RPMI7951 (cell line): ENCODE results near the gene RBP4. TPM values are rescaled to one million over a fixed set of nuclear protein-coding genes. Genes with fewer than 3 reads are reported as not detected.
"Not testable (repeated sequence)": the region's sequence is repeated elsewhere in the genome, so short reads cannot be mapped to it uniquely, and the experiment has no call there.

ENCODE experiments used
- DNase-seq: peaks from one replicate; pipeline ENCODE4 v3.0.0-alpha.2; 2012; ENCODE audit warnings: low read depth
- total RNA-seq: library from RNA; depleted of rRNA; stranded (reverse); fragments of >200 nt; shearing (Covaris generic); gene quantifications from 2 replicates; pipeline ENCODE4 v1.2.3, GENCODE V29; 2014; rRNA removed

RBP4 gene
- total RNA-seq, 1 experiment from 2014 or later = not detected

GRCh38 chr10:93566435-93567276 lies 34.4 kb downstream of the RBP4 start, which contains the start of gene FFAR4:
FFAR4 (plus strand) TSS chr10:93566665; CDS start chr10:93566721, 56 bp downstream.
- DNase-seq = peak; percentile 5

- DNase-seq = no peak
Observed at GRCh38 chr10:93565446-93565845, 35.6 kb downstream of the RBP4 start.

DNA sequence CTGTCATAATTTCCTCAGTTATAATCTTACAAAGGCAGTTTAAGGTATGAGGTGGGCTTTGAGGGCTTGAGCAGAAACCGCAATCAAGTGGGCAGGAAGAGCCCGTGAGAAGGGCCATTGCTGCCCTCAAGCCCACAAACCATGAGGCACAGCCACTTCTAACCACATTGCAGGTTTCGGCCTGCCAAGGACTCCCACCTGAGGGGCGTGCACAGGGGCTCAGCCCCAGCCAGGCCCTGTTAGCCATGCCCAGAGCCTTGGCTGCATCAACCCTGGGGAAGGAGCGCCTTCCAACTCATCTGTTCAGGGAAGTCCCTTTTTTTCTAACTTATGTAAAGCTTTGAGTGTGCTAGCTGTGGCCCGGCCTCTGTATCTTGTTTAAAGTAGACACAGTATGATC lies 40.5 kb downstream of the RBP4 start:
- DNase-seq = no peak

GRCh38 chr10:93559490-93559889 lies 41.5 kb downstream of the RBP4 start:
- no peak for DNase-seq

DNA sequence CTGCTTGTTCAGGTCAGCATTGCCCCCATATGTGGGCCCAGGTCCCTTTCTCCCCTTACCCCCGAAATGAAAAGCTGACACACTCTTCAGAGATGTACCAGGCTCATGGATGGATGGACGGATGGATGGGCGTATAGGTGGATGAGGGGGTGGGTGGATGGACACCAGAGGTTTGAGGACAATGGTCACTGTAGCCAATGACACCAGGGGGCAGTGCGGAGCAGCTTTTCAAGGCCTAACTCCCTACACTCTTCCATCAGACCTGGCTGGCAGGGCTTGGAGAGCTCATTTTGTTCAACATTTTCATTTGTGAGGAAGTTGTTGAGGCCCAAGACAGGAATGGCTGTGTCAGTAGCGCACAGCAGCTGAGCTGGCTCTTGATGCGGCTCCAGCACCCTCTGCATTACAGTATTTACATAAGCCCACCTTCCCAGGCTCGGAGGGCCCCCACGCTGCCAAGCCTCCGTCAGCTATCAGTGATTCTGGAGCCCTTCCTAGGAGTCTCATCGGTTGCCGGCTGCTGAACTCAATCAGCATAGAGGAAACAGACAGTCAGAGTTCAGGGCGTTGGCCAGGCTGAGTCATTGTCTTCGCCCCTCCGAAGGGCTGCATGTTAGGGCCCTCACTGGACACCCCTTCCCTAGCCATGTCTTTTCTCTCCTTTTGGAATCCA lies 46.1 kb downstream of the RBP4 start:
- peak; percentile 56 for DNase-seq

GRCh38 chr10:93554316-93554663 lies 46.7 kb downstream of the RBP4 start:
- no peak for DNase-seq

DNA sequence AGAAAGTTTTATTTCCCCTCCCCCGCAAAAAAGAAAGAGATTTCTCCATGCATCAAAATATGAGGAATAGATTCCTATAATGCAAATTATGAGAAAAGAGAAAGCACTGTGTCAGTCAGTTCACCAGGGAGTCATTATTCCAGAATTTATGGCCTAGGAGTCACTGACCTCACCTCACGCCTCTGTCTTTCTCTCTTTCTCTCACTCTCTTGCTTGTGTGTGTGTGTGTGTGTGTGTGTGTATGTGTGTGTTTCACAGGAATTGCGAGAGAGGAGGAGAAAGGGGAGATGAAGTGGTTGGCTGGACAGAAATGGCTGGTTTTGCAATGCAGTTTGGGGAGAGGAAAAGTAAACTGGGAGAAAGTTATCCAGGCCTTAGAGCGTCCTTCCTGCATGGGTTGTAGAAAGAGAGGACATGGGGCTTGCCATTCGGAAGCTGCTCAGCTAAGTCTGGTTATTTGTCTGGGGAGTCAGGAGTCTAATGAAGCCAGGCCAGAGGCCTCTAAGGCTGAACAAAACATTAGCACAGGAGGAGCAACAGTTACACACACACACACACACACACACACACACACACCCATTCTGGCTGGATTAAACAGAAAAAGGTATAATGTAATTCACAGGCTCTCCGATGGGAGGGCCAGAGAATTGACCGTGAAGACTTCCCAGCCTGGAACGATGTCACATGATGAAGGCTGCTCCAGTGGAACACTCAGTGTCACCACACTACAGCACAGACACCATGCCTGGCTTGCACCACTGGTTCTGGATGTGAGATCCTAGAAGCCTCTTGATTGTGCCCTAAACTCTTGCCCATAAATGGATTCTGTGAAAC lies 47.3 kb downstream of the RBP4 start:
- DNase-seq = peak; percentile 9

GRCh38 chr10:93552780-93553179 lies 48.3 kb downstream of the RBP4 start:
- DNase-seq = no peak

DNA sequence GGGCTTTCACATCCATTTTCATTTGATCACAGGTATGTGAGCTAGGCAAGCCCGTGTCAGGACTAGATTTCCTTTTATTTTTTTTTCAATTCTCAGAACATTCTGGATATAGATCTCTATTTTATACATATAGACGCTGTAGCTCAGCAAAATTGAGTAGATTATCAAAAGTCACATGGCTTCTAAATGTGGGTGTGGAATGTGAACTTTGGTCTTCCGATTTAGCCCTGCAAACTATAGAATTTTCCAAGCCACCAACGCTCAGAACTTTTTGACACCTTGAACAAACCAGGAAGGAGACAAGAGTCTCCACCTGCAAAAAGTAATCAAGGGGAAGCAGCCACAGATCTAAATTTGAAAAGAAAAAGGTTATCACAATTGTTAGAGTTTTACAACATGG lies 50.4 kb downstream of the RBP4 start:
- DNase-seq = no peak

- DNase-seq = no peak
Observed at GRCh38 chr10:93548376-93549071, 52.5 kb downstream of the RBP4 start.

DNA sequence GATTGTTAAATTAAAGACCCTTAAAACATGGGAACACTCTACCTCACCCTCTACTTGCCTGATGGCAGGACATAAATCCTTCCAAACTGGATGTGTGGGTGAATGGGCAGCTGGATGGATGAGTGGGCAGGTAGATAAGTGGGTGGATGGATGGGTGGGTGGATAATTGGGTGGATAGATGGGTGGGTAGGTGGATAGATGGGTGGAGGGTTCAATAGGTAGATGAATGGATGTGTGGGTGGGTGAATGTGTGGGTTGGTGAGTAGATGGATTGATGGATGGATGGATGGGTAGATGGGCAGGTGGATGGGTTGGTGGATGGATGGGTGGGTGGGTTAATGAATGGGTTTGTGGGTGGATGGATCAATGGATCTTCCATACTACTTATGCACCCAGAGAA lies 53.5 kb downstream of the RBP4 start:
- no peak for DNase-seq

DNA sequence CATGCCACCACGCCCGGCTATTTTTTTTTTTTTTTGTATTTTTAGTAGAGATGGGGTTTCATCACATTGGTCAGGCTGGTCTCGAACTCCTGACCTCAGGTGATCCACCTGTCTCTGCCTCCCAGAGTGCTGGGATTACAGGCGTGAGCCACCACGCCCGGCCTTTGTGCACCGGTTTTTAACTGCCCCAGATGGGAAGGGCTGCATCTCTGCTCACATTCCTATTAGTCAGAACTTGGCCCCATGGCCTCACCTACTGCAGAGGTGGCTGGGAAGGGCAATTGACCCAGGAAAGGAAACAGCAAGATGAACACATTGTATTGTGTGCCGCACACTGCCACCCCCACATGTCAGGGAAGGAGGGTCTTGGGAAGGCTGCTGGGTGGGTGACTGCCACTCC lies 54.0 kb downstream of the RBP4 start:
- not testable (repeated sequence) for DNase-seq

GRCh38 chr10:93542358-93542791 lies 58.7 kb downstream of the RBP4 start:
- DNase-seq = peak; percentile 16

Other genes with a start within 250 kb of the RBP4 start
- 46.2 and 57.1 TPM in 2 replicates for gene MYOF, start 118.9 kb downstream of the RBP4 start, total RNA-seq
- gene CEP55, start 104.6 kb downstream of the RBP4 start, total RNA-seq = 102 and 132 TPM in 2 replicates
- not detected in 2 replicates for gene FFAR4, start 34.6 kb downstream of the RBP4 start, total RNA-seq
- not detected in 2 replicates for gene PDE6C, start 11.3 kb upstream of the RBP4 start, total RNA-seq
- 3.5 and 4.9 TPM in 2 replicates for gene FRA10AC1, start 101.4 kb upstream of the RBP4 start, total RNA-seq
- gene LGI1, start 156.7 kb upstream of the RBP4 start, total RNA-seq = 0.12 TPM in 1 of 2 replicates, not detected in the other